HG02588 (cell line): Measurements from ENCODE around the gene CD37.
"Not testable (repeated sequence)": the region's sequence is repeated elsewhere in the genome, so short reads cannot be mapped to it uniquely, and the experiment has no call there.

Experiments
- ATAC-seq: cut with Tn5 transposase; IDR thresholded peaks from one replicate; pipeline ENCODE4 v1.9.1; 2021; ENCODE audit warnings: mild to moderate bottlenecking, moderate library complexity; ENCODE audit not compliant: unreplicated experiment

The CD37 gene

DNA sequence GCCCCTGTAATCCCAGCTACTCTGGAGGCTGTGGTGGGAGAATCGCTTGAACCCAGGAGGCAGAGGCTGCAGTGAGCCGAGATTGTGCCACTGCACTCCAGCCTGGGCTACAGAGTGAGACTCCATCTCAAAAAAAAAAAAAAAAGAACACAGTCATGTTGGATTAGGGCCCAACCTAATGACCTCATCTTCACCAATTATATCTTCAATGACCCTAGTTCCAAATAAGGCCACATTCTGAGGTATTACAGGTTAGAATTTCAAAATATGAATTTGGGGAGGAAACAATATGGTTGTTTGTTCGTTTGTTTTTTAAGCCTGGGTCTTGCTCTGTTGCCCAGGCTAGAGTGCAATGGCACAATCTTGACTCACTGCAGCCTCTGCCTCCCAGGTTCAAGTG lies 38.0 kb downstream of the CD37 start:
- ATAC-seq = not testable (repeated sequence)

DNA sequence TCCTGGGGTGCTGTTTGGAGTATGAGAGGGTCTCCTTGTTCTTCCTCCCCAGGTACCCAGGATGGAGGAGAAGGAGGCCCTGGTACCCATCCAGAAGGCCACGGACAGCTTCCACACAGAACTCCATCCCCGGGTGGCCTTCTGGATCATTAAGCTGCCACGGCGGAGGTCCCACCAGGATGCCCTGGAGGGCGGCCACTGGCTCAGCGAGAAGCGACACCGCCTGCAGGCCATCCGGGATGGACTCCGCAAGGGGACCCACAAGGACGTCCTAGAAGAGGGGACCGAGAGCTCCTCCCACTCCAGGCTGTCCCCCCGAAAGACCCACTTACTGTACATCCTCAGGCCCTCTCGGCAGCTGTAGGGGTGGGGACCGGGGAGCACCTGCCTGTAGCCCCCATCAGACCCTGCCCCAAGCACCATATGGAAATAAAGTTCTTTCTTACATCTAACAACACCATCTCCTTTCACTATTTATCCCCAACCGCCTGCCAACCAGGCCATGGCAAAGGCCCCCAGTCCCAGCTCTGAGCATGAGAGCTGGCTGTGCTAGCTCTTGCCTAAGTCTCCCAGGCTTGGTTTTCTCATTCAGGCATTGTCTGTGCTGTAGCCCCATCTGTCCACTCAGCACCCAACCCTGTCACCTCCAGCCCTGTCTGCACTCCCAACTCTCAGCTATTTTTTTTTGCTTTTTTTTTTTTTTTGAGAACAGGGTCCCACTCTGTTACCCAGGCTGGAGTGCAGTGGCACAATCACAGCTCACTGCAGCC lies 39.6 kb downstream of the CD37 start:
- ATAC-seq = no peak

DNA sequence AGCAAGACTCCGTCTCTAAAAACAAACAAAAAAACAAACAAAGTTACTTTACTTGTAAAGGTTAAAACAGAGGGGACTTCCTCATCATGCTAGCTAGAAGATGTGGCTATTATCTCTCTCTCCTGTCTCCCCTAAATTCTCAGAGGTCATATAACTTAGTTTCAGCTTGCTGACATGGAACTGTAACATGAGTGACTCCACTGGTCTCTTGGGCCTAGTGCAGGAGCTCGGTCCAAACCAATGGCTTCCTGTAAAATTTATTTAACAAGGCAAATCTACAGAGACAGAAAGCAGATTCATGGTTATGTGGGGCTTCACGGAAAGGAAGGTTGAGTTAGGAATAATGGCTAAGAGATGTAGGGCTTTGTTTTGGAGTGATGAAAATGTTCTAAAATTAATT lies 43.3 kb downstream of the CD37 start:
- no peak for ATAC-seq

DNA sequence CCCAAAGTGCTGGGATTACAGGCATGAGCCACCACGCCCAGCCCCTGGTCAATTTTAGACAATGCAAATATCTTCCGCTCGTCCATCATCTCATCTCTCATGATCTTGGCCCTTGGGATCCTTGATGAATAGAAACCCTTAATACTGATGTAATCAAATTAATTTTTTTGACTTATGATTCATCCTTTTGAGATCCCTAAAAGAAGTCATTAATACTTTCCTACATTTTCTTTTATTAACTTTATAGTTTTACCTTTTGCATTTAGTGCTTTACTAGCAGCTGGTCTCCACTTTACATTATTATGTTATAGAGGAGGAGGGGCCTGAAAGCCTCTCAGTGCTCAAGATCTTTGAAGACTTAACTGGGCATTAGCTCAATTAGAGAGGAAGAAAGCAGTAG lies 45.2 kb downstream of the CD37 start:
- ATAC-seq = no peak

DNA sequence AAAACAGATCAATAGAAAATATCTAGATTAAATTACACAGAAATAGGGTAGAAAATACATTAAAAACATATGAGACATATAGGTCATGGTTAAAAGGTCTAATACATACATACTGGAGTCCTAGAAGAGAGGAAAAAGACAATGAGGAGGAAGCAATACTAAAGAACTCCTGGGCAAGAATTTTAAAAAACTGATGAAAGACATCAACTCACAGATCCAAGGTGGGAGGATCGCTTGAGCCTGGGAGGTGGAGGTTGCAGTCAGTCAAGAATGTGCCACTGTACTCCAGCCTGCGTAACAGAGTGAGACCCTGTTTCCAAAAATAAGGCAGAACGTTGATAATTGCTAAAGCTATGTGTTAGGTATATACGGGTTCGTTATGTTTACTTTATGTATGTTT lies 47.4 kb downstream of the CD37 start:
- ATAC-seq = no peak

DNA sequence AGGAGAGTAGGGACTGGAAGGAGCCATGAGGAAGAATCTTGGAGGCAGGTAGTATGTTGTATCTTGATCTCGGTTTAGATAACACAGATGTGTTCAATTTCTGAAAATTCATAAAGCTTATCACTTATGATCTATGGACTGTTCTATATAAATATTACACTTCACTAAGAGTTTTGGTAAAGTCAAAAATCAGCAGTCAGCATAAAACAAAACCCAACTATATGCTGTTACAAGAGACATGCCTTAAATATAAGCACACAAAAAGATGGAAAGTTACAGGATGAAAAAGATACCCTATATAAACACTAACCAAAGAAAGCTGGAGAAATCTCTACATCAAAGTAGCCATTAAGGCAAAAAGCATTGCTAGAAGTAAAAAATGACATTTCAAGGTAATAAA lies 48.4 kb downstream of the CD37 start:
- no peak for ATAC-seq

DNA sequence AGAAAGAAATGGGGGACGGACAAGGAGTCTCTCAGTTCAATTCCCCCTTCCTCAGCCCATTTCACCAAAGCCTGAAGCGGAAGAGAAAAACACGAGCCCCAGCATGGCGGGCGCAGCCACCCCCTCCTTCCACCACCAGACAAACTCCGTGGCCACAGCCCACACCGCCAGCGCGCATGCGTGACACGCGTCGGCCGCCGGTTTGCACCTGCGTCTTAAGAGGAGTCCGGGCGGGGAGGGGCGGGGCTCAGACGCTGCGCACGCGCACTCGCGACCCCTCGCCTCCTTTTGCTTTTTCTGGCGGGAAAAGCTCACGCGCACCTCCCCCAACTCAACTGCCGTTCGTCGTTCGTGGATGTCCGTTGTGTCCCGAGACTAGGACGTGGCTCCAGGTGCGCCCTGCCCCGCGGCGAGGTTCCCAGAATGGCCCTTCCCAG lies 52.7 kb downstream of the CD37 start, which contains the start of gene KASH5:
Gene KASH5, plus strand, starts transcription at position 314 of the 437 bp plus-strand sequence. CDS start 2,635 bp downstream, outside the sequence.
- no peak for ATAC-seq

DNA sequence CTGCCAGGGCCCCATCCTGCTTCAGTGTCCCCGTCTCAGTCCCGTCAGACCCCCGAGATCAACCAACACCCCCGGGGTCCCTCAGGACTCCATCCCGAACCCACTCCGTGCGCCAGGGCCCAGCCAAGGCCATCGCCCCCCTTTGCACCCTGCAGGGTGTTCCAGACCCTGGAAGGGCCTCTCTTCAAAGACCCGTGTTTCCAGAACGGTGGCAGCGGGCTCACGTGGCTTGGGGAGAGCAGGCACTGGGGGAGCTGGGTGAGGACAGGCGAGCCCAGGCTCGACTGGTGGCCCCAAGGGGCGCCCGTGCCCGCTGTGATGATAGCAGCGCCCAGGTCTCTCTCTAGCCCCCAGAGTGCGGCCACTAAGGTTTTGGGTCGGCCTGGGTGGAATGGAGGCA lies 54.2 kb downstream of the CD37 start:
- ATAC-seq = no peak
